KMS-11 (cell line): ENCODE measurements around the gene IQSEC2.

Experiments used
- H2AFZ ChIP-seq: fragments of 200-600 bp; sonication (generic); 2 replicates; pipeline ENCODE4 v1.6.1; 2016; ENCODE audit warnings: antibody characterized with exemption, mixed run types, low read depth
- H3K27ac ChIP-seq: fragments of 200-600 bp; sonication (generic); 2 replicates; pipeline ENCODE4 v1.6.1; 2016; ENCODE audit warnings: mild to moderate bottlenecking, mixed run types
- H3K27me3 ChIP-seq: fragments of 200-600 bp; sonication (generic); 2 replicates; pipeline ENCODE4 v1.6.1; 2017; ENCODE audit warnings: mild to moderate bottlenecking, low read depth, mixed run types, moderate library complexity; ENCODE audit not compliant: insufficient read depth
- H3K36me3 ChIP-seq: fragments of 200-600 bp; sonication (generic); 2 replicates; pipeline ENCODE4 v1.6.1; 2017; ENCODE audit warnings: mild to moderate bottlenecking, mixed run types; ENCODE audit not compliant: insufficient read depth
- H3K4me1 ChIP-seq: fragments of 200-600 bp; sonication (generic); 2 replicates; pipeline ENCODE4 v1.6.1; 2016; ENCODE audit warnings: mild to moderate bottlenecking, low read depth, mixed run types; ENCODE audit not compliant: poor library complexity, severe bottlenecking
- H3K4me2 ChIP-seq: fragments of 200-600 bp; sonication (generic); 2 replicates; pipeline ENCODE4 v1.7.0; 2016; ENCODE audit warnings: mild to moderate bottlenecking, mixed run types
- H3K4me3 ChIP-seq: fragments of 200-600 bp; sonication (generic); IDR thresholded peaks from 2 replicates; pipeline ENCODE4 v1.6.1; 2017; ENCODE audit warnings: low read depth, low read length, mixed read lengths; ENCODE audit not compliant: insufficient read depth
- H3K79me2 ChIP-seq: fragments of 200-600 bp; sonication (generic); 2 replicates; pipeline ENCODE4 v1.6.1; 2016; ENCODE audit warnings: low read depth, mixed run types; ENCODE audit not compliant: insufficient read depth
- H3K9ac ChIP-seq: fragments of 200-600 bp; sonication (generic); 2 replicates; pipeline ENCODE4 v1.6.1; 2016; ENCODE audit warnings: mild to moderate bottlenecking, mixed run types
- H4K20me1 ChIP-seq: fragments of 200-600 bp; sonication (generic); 2 replicates; pipeline ENCODE4 v1.6.1; 2016; ENCODE audit warnings: mild to moderate bottlenecking, mixed run types; ENCODE audit not compliant: insufficient read depth
- CTCF ChIP-seq: fragments of 200-600 bp; sonication (generic); conservative IDR thresholded peaks from 2 replicates; pipeline ENCODE4 v1.6.1; 2017; ENCODE audit warnings: low read depth, mild to moderate bottlenecking, antibody characterized with exemption, low read length, moderate library complexity, mixed read lengths

The IQSEC2 gene

GRCh38 chrX:53254570-53255461 is 26.6 kb downstream of the IQSEC2 start:
- TF ChIP-seq CTCF = no peak
- no peaks in the 10 kb centered on the region for H3K4me1 ChIP-seq
- H3K4me3 ChIP-seq = no peak overlapping the region
- no peak overlapping the region for H3K4me2 ChIP-seq
- no peak overlapping the region for H2AFZ ChIP-seq
- no peaks in the 10 kb centered on the region for H3K36me3 ChIP-seq
- H3K79me2 ChIP-seq = no peaks in the 10 kb centered on the region
- no peaks in the 10 kb centered on the region for H3K27me3 ChIP-seq
- no peaks in the 10 kb centered on the region for H4K20me1 ChIP-seq
- H3K27ac ChIP-seq = no peak overlapping the region
- no peak overlapping the region for H3K9ac ChIP-seq

GRCh38 chrX:53253293-53254020 is 27.9 kb downstream of the IQSEC2 start:
- no peaks in the 10 kb centered on the region for H3K79me2 ChIP-seq
- no peak overlapping the region for H3K4me2 ChIP-seq
- no peak overlapping the region for H3K4me3 ChIP-seq
- H3K27me3 ChIP-seq = no peaks in the 10 kb centered on the region
- no peak overlapping the region for H3K9ac ChIP-seq
- H3K27ac ChIP-seq = no peak overlapping the region
- H4K20me1 ChIP-seq = no peaks in the 10 kb centered on the region
- no peaks in the 10 kb centered on the region for H3K36me3 ChIP-seq
- no peak for TF ChIP-seq CTCF
- H3K4me1 ChIP-seq = no peaks in the 10 kb centered on the region
- no peak overlapping the region for H2AFZ ChIP-seq

DNA sequence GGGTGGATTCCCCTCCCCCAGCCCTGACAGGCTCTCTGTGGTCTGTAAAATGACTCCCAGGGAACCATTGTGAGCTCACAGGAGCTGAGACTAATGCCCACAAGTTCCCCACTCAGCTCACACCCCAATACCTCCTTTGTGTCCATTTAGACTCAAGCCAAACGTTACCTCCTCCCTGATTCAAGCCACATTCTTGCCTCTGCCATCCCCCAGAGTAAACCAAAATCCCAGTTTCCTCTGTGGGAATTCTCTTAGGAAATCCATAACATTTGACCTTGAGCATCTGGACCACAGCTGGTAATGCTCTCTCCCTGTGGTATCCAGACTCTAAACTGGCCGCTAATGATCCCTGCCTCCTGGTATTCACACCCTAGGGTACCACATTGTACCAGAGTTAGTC is 30.1 kb downstream of the IQSEC2 start:
- H3K4me2 ChIP-seq = no peak overlapping the region
- H4K20me1 ChIP-seq = no peaks in the 10 kb centered on the region
- TF ChIP-seq CTCF = no peak
- no peaks in the 10 kb centered on the region for H3K36me3 ChIP-seq
- H3K27ac ChIP-seq = no peak overlapping the region
- no peaks in the 10 kb centered on the region for H3K79me2 ChIP-seq
- H3K4me3 ChIP-seq = no peak overlapping the region
- H3K4me1 ChIP-seq = no peaks in the 10 kb centered on the region
- H3K9ac ChIP-seq = no peak overlapping the region
- H2AFZ ChIP-seq = no peak overlapping the region
- H3K27me3 ChIP-seq = no peaks in the 10 kb centered on the region

- H3K4me3 ChIP-seq = no peak overlapping the region
- no peaks in the 10 kb centered on the region for H3K4me1 ChIP-seq
- no peak for TF ChIP-seq CTCF
- no peak overlapping the region for H3K9ac ChIP-seq
- no peaks in the 10 kb centered on the region for H3K79me2 ChIP-seq
- no peak overlapping the region for H3K4me2 ChIP-seq
- no peaks in the 10 kb centered on the region for H3K27me3 ChIP-seq
- no peaks in the 10 kb centered on the region for H3K36me3 ChIP-seq
- no peaks in the 10 kb centered on the region for H4K20me1 ChIP-seq
- no peak overlapping the region for H2AFZ ChIP-seq
- no peak overlapping the region for H3K27ac ChIP-seq
These were observed 30.8 kb downstream of the IQSEC2 start for GRCh38 chrX:53250556-53250955.
